SJSA1 (cell line): ENCODE results near the gene STARD7. TPM values are rescaled to one million over a fixed set of nuclear protein-coding genes. Genes with fewer than 3 reads are reported as not detected.
"Not testable (repeated sequence)": the region's sequence is repeated elsewhere in the genome, so short reads cannot be mapped to it uniquely, and the experiment has no call there.

Experiments
- DNase-seq, 2 experiments: peaks; one replicate each; pipeline ENCODE4 v3.0.0-alpha.2; 2015 to 2020; ENCODE audit warnings: low spot score in 2 of 2, low read depth in 1 of 2
- H3K27ac ChIP-seq: fragments of 250-450 bp; sonication (Bioruptor Pico); 2 replicates; pipeline ENCODE4 v1.5.1; 2020; ENCODE audit warnings: mild to moderate bottlenecking, moderate library complexity
- H3K27me3 ChIP-seq: fragments of 250-450 bp; sonication (Bioruptor Pico); replicated peaks from 2 replicates; pipeline ENCODE4 v1.5.1; 2020; ENCODE audit warnings: mild to moderate bottlenecking, moderate library complexity
- H3K36me3 ChIP-seq: fragments of 250-450 bp; sonication (Bioruptor Pico); 2 replicates; pipeline ENCODE4 v1.5.1; 2020; ENCODE audit warnings: mild to moderate bottlenecking
- H3K4me1 ChIP-seq: fragments of 250-450 bp; sonication (Bioruptor Pico); replicated peaks from 2 replicates; pipeline ENCODE4 v1.6.1; 2021; ENCODE audit warnings: mild to moderate bottlenecking
- H3K4me3 ChIP-seq: fragments of 250-450 bp; sonication (Bioruptor Pico); 2 replicates; pipeline ENCODE4 v1.5.1; 2020; ENCODE audit warnings: mild to moderate bottlenecking
- H3K9me3 ChIP-seq: fragments of 250-450 bp; sonication (Bioruptor Pico); replicated peaks from 2 replicates; pipeline ENCODE4 v1.5.1; 2020; ENCODE audit warnings: mild to moderate bottlenecking
- total RNA-seq: library from RNA; depleted of rRNA; stranded (reverse); fragments of >200 nt; shearing (Covaris generic); gene quantifications from 2 replicates; pipeline ENCODE4 v1.2.3, GENCODE V29; 2014

STARD7 gene
- total RNA-seq, 1 experiment from 2014 or later, result 188 TPM

GRCh38 chr2:96175951-96176350 is 32.7 kb downstream of the STARD7 start:
- no peak for DNase-seq
- H3K4me1 ChIP-seq, result peaks cover 4% of the 10 kb centered on the region
- no peaks in the 10 kb centered on the region for H3K9me3 ChIP-seq
- H3K27me3 ChIP-seq, result no peaks in the 10 kb centered on the region
- H3K36me3 ChIP-seq, result no peaks in the 10 kb centered on the region
- no peak overlapping the region for H3K4me3 ChIP-seq
- no peak overlapping the region for H3K27ac ChIP-seq

DNA sequence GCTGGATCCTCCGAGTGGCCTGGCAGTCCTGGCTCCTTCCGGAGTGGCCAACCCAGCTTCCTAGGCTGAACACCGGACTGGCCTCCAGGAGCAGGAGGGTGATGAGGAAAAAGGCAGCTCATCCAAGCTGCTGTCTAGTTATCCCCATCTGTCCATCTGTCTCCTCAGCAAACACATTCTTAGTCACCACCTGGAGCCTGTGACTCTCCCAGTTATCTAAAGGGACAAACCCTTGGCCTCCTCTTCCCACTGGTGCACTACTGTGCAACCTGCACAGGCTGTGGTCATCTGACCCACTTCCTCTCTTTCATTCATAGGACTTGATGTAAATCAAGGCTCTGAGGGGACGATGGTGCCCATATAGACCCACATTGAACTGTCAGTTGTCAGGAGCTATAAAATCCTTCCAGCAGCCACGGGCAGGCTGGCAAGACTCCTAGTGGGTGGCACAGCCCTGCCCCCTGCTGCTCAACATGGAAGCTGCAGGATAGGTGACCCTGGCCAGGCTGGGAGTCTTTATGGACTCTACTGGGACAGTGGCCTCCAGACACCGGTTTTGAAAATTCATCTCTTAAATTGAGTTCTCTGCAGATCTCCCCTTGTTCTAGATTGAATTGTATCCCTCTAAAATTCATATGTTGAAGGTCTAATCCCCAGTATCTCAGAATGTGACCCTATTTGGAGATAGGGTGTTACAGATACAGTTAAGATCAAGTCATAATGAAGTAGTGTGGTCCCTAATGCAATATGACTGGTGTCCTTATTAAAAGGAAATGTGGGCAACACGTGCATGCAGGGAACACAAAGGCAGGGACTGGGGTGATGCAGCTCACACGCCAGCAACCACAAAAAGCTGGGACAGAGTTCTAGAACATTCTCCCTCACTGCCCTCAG is 34.1 kb downstream of the STARD7 start:
- H3K27ac ChIP-seq, result no peak overlapping the region
- peaks cover 4% of the 10 kb centered on the region for H3K4me1 ChIP-seq
- no peaks in the 10 kb centered on the region for H3K9me3 ChIP-seq
- DNase-seq, result peak; percentile 59 to 68
- no peak overlapping the region for H3K4me3 ChIP-seq
- no peaks in the 10 kb centered on the region for H3K27me3 ChIP-seq
- H3K36me3 ChIP-seq, result no peaks in the 10 kb centered on the region

- Histone ChIP-seq H3K27ac (no peak overlapping the region), H3K9me3 (no peaks in the 10 kb centered on the region), H3K36me3 (no peaks in the 10 kb centered on the region), H3K4me3 (no peak overlapping the region), H3K4me1 (peaks cover 11% of the 10 kb centered on the region), H3K27me3 (no peaks in the 10 kb centered on the region)
- no peak for DNase-seq
Observed at GRCh38 chr2:96171831-96172230, 36.8 kb downstream of the STARD7 start.

- H3K4me1 ChIP-seq, result peaks cover 11% of the 10 kb centered on the region
- no peaks in the 10 kb centered on the region for H3K9me3 ChIP-seq
- no peaks in the 10 kb centered on the region for H3K36me3 ChIP-seq
- no peaks in the 10 kb centered on the region for H3K27me3 ChIP-seq
- no peak for DNase-seq
- H3K4me3 ChIP-seq, result no peak overlapping the region
- H3K27ac ChIP-seq, result no peak overlapping the region
Observed at GRCh38 chr2:96170626-96171025, 38.0 kb downstream of the STARD7 start.

DNA sequence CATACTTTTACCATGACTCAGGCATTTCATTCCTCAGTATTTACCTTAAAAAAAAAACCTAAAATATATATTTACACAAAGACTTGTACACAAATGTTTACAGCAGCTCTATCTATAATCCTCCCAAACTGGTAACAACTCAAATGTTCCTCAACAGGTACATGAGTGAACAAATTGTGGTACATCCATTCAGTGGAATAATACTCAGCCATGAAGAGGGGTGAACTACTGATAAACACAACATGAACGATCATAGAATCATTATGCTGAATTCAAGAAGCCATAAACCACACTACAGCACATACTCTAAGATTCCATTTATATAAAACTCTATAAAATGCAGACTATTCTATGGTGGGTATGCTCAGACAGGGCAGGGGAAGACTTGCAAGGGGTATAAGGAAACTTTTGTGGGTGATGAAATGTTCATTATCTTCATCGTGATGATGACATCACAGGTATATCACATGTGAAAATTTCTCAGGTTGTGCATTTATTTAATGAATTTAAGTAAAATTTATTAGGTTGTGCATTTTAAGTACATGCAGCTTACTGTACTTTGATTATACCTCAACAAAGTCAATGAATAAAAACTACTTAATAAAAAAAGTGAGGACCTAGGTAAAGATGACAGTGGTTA is 38.6 kb downstream of the STARD7 start:
- no peak for DNase-seq
- Histone ChIP-seq H3K4me3 (no peak overlapping the region), H3K4me1 (peaks cover 11% of the 10 kb centered on the region), H3K27ac (no peak overlapping the region), H3K27me3 (no peaks in the 10 kb centered on the region), H3K9me3 (no peaks in the 10 kb centered on the region), H3K36me3 (no peaks in the 10 kb centered on the region)

GRCh38 chr2:96167407-96168013 is 41.1 kb downstream of the STARD7 start:
- H3K27ac ChIP-seq, result no peak overlapping the region
- no peaks in the 10 kb centered on the region for H3K9me3 ChIP-seq
- no peak overlapping the region for H3K4me3 ChIP-seq
- no peak for DNase-seq
- H3K27me3 ChIP-seq, result no peaks in the 10 kb centered on the region
- peaks cover 11% of the 10 kb centered on the region for H3K4me1 ChIP-seq
- H3K36me3 ChIP-seq, result no peaks in the 10 kb centered on the region

GRCh38 chr2:96164459-96165184 is 44.0 kb downstream of the STARD7 start:
- Histone ChIP-seq H3K27ac (no peak overlapping the region), H3K4me1 (peaks cover 12% of the 10 kb centered on the region; the same call in 1 of the 2 replicates), H3K36me3 (no peaks in the 10 kb centered on the region), H3K9me3 (no peaks in the 10 kb centered on the region), H3K4me3 (no peak overlapping the region), H3K27me3 (no peaks in the 10 kb centered on the region; the same call in 1 of the 2 replicates)
- DNase-seq, result no peak

DNA sequence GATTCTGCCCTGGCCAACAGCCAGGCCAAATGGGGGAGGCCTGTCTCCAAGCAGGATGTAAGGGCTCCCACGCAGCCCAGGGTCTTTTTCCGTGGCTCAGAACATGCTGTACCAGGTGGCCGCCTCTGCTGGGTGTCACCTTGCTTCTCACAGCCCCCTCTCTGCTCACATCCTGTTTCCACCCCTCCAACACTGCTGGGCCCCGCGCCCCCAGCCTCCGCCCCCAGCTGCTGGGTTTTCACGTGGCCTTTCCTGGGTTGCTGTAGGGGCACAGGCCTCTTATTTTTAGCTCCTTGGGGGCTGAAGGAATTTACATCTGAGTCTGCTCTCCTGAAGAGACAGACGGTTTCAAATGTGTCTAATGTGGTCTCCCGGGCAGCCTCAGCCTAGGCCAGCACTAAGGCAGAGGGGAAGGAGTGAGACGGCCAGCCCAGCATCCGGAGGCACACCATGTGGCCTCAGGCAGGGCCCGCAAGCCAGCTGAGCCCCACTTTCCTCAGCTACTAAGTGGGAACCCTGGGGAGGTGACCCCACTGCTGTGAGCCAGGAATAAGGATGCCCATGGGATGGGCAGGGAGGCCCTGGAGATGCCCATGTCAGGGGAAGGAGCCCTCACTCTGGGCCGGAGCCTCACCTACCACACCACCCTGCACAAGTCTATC is 44.7 kb downstream of the STARD7 start:
- 0 out of 2 replicates have a peak, but pooled peaks cover 6% of the 10 kb centered on the region for H3K4me1 ChIP-seq
- DNase-seq, result no peak
- no peak overlapping the region for H3K27ac ChIP-seq
- H3K9me3 ChIP-seq, result no peaks in the 10 kb centered on the region
- no peak overlapping the region for H3K4me3 ChIP-seq
- no peaks in the 10 kb centered on the region; the same call in 1 of the 2 replicates for H3K27me3 ChIP-seq
- H3K36me3 ChIP-seq, result no peaks in the 10 kb centered on the region

- Histone ChIP-seq H3K27me3 (no peaks in the 10 kb centered on the region; the same call in 1 of the 2 replicates), H3K27ac (no peak overlapping the region), H3K4me1 (0 out of 2 replicates have a peak, but pooled peaks cover 5% of the 10 kb centered on the region), H3K9me3 (no peaks in the 10 kb centered on the region), H3K36me3 (no peaks in the 10 kb centered on the region), H3K4me3 (no peak overlapping the region)
- no peak for DNase-seq
Observed at GRCh38 chr2:96163415-96163767, 45.2 kb downstream of the STARD7 start.

- H3K9me3 ChIP-seq, result no peaks in the 10 kb centered on the region
- DNase-seq, result no peak
Observed at GRCh38 chr2:96161898-96162297, 46.7 kb downstream of the STARD7 start.

DNA sequence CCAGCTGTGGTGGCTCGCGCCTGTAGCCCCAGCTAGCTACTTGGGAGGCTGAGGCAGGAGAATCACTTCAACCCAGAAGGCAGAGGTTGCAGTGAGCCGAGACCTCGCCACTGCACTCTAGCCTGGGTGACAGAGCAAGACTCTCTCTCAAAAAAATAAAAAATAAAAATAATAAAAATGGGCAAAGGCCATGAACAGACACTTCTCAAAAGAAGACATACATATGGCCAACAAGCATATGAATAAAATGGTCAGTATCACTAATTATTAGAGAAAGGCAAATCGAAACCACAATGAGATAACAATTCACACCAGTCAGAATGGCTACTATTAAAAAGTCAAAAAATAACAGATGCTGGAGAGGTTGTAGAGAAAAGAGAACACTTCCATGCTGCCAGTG is 48.3 kb downstream of the STARD7 start:
- not testable (repeated sequence) for H3K27ac ChIP-seq, H3K36me3 ChIP-seq, H3K9me3 ChIP-seq, H3K4me1 ChIP-seq, DNase-seq, H3K4me3 ChIP-seq, H3K27me3 ChIP-seq

More at GRCh38 chr2:96161898-96162297, 46.7 kb downstream of the STARD7 start:
- H3K27ac ChIP-seq, result no peak overlapping the region
- 0 out of 2 replicates have a peak, but pooled peaks cover 5% of the 10 kb centered on the region for H3K4me1 ChIP-seq
- peaks cover 3% of the 10 kb centered on the region; the same call in 1 of the 2 replicates for H3K27me3 ChIP-seq
- H3K4me3 ChIP-seq, result no peak overlapping the region
- no peaks in the 10 kb centered on the region for H3K36me3 ChIP-seq

GRCh38 chr2:96159084-96159830 is 49.4 kb downstream of the STARD7 start:
- Histone ChIP-seq H3K36me3 (no peaks in the 10 kb centered on the region), H3K27me3 (peaks cover 3% of the 10 kb centered on the region; the same call in 1 of the 2 replicates), H3K27ac (no peak overlapping the region), H3K9me3 (no peaks in the 10 kb centered on the region), H3K4me1 (0 out of 2 replicates have a peak, but pooled peaks cover 5% of the 10 kb centered on the region), H3K4me3 (no peak overlapping the region)
- no peak for DNase-seq
